Right cardiac atrium (tissue), 5 donors: ENCODE results near the gene TTI1. TPM values are rescaled to one million over a fixed set of nuclear protein-coding genes. Genes with fewer than 3 reads are reported as not detected.

ENCODE experiments used
- ATAC-seq, 2 donors: fragments of 200-7000 bp; cut with Tn5 transposase; one replicate each; pipeline versions ENCODE4 v1.8.0 to v1.9.1; 2020; ENCODE audit warnings: moderate library complexity in 2 of 2, mild to moderate bottlenecking in 1 of 2
- DNase-seq, 3 donors: peaks; one replicate each; pipeline ENCODE4 v3.0.0-alpha.2; 2020
- H3K27ac ChIP-seq: one replicate; pipeline ENCODE4 v1.5.1; 2013; ENCODE audit warnings: mild to moderate bottlenecking, low read length, control low read depth, moderate library complexity
- H3K27me3 ChIP-seq: one replicate; pipeline ENCODE4 v1.6.1; 2013; ENCODE audit not compliant: control insufficient read depth, insufficient read depth
- H3K4me1 ChIP-seq: one replicate; pipeline ENCODE4 v1.6.1; 2013; ENCODE audit warnings: low read length; ENCODE audit not compliant: control insufficient read depth, insufficient read depth
- H3K4me3 ChIP-seq: one replicate; pipeline ENCODE4 v1.5.1; 2013; ENCODE audit warnings: low read length, control low read depth
- H3K9me3 ChIP-seq: one replicate; pipeline ENCODE4 v1.6.1; 2013; ENCODE audit warnings: low read length; ENCODE audit not compliant: control insufficient read depth
- WGBS: extraction: QIAGEN DNeasy Blood & Tissue Kit; methylation state at CpG from one replicate; pipeline ENCODE4 v1.1.7; 2013; 5-methylcytosine and 5-hydroxymethylcytosine counted together
- intact Hi-C, 4 donors: fragments of 100-400 bp; cut with DNase I; formaldehyde crosslinking; loops; one replicate each; pipeline versions ENCODE4 v1.11.0 to v1.14.0; 2022 to 2023
- polyA plus RNA-seq: library from polyadenylated mRNA; stranded (reverse); fragments of 200-250 nt; gene quantifications from one replicate; pipeline ENCODE4 v1.2.3, GENCODE V29; 2013
- total RNA-seq, 4 donors: library from RNA; stranded (reverse); fragmentation: NEBNext Ultra II Directional; extraction: Animal tissue kit (Norgen Biotek cat#: 25700); gene quantifications; one replicate each; pipeline ENCODE4 v1.2.1, GENCODE V29; 2021
- donor health status: healthy with polysubstance abuse.
- donor health status: DM: no; HTN: yes; CAD: no.
- donor health status: DM: no; HTN: no; CAD: no.
- donor health status: DM: no; HTN: yes; CAD: no; lungs with severe emphysema.
- donor health status: DM: yes; HTN: yes; CAD: no.

TTI1 gene
- total and polyA plus RNA-seq, 5 donors: 11.4 to 15.4 (median 13.2) TPM

GRCh38 chr20:38067717-38068365 lies 34.6 kb upstream of the TTI1 start:
- Histone ChIP-seq H3K27me3 (no peaks in the 10 kb centered on the region), H3K4me1 (no peaks in the 10 kb centered on the region), H3K27ac (peak overlapping the region; percentile 60), H3K9me3 (no peaks in the 10 kb centered on the region), H3K4me3 (no peak overlapping the region)
- 81% methylated on average over 15 of the region's 15 CpGs for WGBS
- DNase-seq (no peak), ATAC-seq (peak in 1 of 2 donors; percentile 5)
- intact Hi-C loops: no loop called here

GRCh38 chr20:38066969-38067716 lies 33.9 kb upstream of the TTI1 start:
- Histone ChIP-seq H3K9me3 (no peaks in the 10 kb centered on the region), H3K4me1 (no peaks in the 10 kb centered on the region), H3K4me3 (no peak overlapping the region), H3K27ac (peak overlapping the region; percentile 60), H3K27me3 (no peaks in the 10 kb centered on the region)
- intact Hi-C loops: no loop called here
- no peak for DNase-seq
- 48% methylated on average over 9 of the region's 9 CpGs for WGBS
- ATAC-seq: peak; percentile 72 to 76

DNA sequence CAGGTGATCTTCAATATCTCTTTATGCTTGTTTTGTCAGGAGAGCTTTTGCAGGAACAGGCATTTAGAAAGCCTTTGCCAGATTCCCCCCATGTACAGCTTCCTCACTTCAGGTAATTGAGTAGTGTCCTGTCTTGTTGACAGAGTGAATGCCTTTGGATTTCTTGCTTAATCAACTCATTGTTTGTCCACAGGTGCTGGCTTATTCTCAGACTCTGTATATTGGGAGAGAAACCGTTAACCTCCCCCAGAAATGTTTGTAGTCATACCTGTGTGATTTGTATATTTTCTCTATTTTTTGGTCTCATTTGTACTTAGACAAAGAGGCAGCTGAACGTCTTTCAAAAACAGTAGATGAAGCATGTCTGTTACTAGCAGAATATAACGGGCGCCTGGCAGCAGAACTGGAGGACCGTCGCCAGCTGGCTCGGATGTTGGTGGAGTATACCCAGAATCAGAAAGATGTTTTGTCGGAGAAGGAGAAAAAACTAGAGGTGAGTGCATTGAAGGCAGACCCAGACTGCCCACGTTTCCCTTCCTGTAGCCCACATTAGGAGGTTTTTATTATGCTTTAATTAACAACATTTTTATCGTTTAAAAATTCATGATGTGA lies 32.6 kb upstream of the TTI1 start:
- 52% methylated on average over 10 of the region's 10 CpGs for WGBS
- ATAC-seq (peak in 1 of 2 donors; percentile 30), DNase-seq (peak; percentile 30 to 76 (median 74))
- no peaks in the 10 kb centered on the region for H3K4me1 ChIP-seq
- H3K27ac ChIP-seq: peak overlapping the region; percentile 45
- H3K9me3 ChIP-seq: no peaks in the 10 kb centered on the region
- intact Hi-C loops: no loop called here
- H3K4me3 ChIP-seq: no peak overlapping the region
- no peaks in the 10 kb centered on the region for H3K27me3 ChIP-seq

DNA sequence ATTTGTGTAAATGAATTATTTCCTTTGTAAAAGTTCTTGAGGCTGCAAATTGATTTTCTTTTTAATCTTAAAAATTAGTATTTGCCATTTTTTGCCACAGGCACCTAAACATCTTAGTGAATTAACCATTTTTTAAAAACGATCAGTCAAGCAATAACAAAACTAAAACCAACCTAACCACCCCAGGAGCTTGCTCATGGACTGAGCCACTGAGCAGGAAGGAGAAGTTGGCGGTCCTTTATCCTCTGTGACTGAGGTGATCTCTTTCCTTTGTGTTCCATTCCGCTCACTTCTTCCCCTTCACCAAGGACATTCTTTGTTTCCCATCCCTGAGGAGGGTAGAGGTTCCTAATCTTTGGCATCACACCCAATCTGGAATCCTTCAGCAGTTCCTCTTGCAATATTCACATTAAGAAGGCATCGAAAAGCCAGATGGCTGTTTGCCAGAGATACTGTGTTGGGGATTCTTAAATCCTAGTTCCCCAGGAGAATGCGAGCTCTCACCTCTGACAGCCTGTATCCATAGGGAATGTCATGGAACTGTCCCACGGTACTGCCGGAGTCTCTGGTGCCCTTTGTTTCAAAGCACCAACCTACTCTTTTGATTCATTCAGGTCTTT lies 30.8 kb upstream of the TTI1 start:
- Histone ChIP-seq H3K4me1 (no peaks in the 10 kb centered on the region), H3K27me3 (no peaks in the 10 kb centered on the region), H3K4me3 (no peak overlapping the region), H3K27ac (no peak overlapping the region), H3K9me3 (no peaks in the 10 kb centered on the region)
- ATAC-seq (no peak), DNase-seq (no peak)
- intact Hi-C loops: loop anchor here in 1 of 4 donors (5.0 kb wide), 1 partner anchor 103 kb away; the partner anchor contains the start of gene TGM2
- 71% methylated on average over 7 of the region's 7 CpGs for WGBS

- Histone ChIP-seq H3K4me3 (no peak overlapping the region), H3K27ac (no peak overlapping the region), H3K27me3 (no peaks in the 10 kb centered on the region), H3K9me3 (no peaks in the 10 kb centered on the region), H3K4me1 (no peaks in the 10 kb centered on the region)
- WGBS: 67% methylated on average over 5 of the region's 5 CpGs
- ATAC-seq (no peak), DNase-seq (no peak)
- intact Hi-C loops: loop anchor here in 1 of 4 donors (5.0 kb wide), 1 partner anchor 104 kb away; the partner anchor contains the start of gene TGM2
These were observed 29.6 kb upstream of the TTI1 start for GRCh38 chr20:38062890-38063289.

DNA sequence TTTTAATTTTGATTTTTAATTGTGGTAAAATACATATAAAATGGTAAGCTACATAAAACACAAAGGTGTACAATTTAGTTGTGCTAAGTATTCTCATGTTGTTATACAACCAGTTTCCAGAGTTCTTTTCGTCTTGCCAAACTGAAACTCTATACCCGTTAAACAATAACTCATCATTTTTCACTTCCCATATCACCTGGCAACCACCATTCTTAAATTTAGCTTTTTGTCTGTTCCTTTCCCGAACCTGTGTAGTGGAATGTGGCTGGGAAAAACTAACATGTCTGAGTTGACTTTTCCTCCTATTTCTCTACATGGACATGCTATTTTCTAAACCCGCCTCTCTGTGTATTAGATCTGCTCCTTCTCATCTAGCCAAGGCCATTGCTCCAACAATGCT lies 27.9 kb upstream of the TTI1 start:
- no peak overlapping the region for H3K27ac ChIP-seq
- no peak for ATAC-seq

GRCh38 chr20:38060536-38060935 lies 27.3 kb upstream of the TTI1 start:
- no peak for DNase-seq
- no peaks in the 10 kb centered on the region for H3K4me1 ChIP-seq
- H3K4me3 ChIP-seq: no peak overlapping the region
- no peak for ATAC-seq
- no peak overlapping the region for H3K27ac ChIP-seq
- no peaks in the 10 kb centered on the region for H3K27me3 ChIP-seq
- 66% methylated on average over 5 of the region's 5 CpGs for WGBS
- intact Hi-C loops: loop anchor here in 1 of 4 donors (5.0 kb wide), 1 partner anchor 107 kb away; the partner anchor contains the start of gene TGM2
- H3K9me3 ChIP-seq: no peaks in the 10 kb centered on the region

More for the DNA sequence above, 27.9 kb upstream of the TTI1 start:
- no peaks in the 10 kb centered on the region for H3K9me3 ChIP-seq
- H3K4me1 ChIP-seq: no peaks in the 10 kb centered on the region
- 78% methylated on average over 4 of the region's 4 CpGs for WGBS
- H3K4me3 ChIP-seq: no peak overlapping the region
- no peaks in the 10 kb centered on the region for H3K27me3 ChIP-seq
- intact Hi-C loops: loop anchor here in 1 of 4 donors (5.0 kb wide), 1 partner anchor 106 kb away; the partner anchor contains the start of gene TGM2
- no peak for DNase-seq

- DNase-seq: no peak
- H3K9me3 ChIP-seq: no peaks in the 10 kb centered on the region
- H3K27me3 ChIP-seq: no peaks in the 10 kb centered on the region
- H3K4me3 ChIP-seq: no peak overlapping the region
- H3K27ac ChIP-seq: no peak overlapping the region
- intact Hi-C loops: loop anchor here (5.0 kb wide), 3 partner anchors 102 to 157 kb away; partner anchors contain the start of gene TGM2 (in 2 of the 4)
- ATAC-seq: no peak
- 73% methylated on average over 5 of the region's 5 CpGs for WGBS
- H3K4me1 ChIP-seq: no peaks in the 10 kb centered on the region
These were observed 26.6 kb upstream of the TTI1 start for GRCh38 chr20:38059832-38060231.

DNA sequence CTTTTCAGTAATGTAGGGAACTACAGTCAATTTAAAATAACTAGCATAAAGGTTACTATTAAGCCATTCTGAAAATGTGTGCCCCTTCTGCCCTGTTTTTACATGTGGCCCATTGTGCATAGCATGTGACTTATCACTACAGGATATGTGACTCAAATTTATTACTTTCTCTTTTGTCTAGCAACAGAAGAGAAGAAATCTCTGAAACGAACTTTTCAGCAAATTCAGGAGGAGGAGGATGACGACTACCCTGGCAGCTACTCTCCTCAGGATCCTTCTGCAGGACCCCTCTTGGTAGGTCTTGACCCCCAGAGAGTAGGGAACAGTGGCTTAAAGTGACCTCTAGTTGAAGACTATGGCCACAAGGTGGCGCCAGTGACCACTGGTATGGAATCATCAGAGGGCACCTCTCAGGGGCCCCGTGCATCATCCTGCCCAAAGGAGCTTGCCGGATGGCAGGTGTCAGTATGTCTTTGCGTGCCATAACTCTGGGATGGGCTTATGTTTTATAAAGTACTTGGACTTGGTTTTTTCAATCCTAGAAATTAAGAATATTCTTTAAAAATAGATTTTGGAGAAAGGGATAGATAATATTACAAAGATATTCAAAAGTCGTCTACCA lies 24.2 kb upstream of the TTI1 start:
- intact Hi-C loops: loop anchor here (2.0 to 5.0 kb wide), 4 partner anchors 105 to 163 kb away; partner anchors contain the start of gene TGM2 (in 1 of the 4)
- DNase-seq (peak; percentile 89 to 96 (median 92)), ATAC-seq (peak; percentile 87 to 90)
- no peaks in the 10 kb centered on the region for H3K4me1 ChIP-seq
- H3K27me3 ChIP-seq: no peaks in the 10 kb centered on the region
- no peak overlapping the region for H3K4me3 ChIP-seq
- H3K9me3 ChIP-seq: no peaks in the 10 kb centered on the region
- WGBS: 13% methylated on average over 7 of the region's 7 CpGs
- no peak overlapping the region for H3K27ac ChIP-seq

DNA sequence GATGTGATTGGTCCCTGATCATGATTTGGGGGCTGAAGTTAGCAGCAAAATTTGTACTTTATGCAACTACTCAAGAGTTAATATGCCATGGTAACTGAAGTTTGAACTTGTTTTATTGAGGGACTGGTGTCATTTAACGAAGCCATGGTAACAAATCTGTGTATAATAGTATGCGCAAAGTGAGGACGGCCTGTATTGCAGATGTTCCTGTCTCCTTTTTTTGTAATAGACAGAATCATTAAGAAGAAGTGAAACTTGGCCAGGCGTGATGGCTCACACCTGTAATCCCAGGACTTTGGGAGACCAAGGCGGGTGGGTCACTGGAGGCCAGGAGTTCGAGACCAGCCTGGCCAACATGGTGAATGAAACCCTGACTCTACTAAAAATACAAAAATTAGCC lies 22.6 kb upstream of the TTI1 start:
- DNase-seq: no peak
- H3K4me3 ChIP-seq: no peak overlapping the region
- H3K27me3 ChIP-seq: no peaks in the 10 kb centered on the region
- intact Hi-C loops: loop anchor here (2.0 to 5.0 kb wide), 5 partner anchors 106 to 167 kb away; partner anchors contain the start of gene TGM2 (in 1 of the 4)
- 90% methylated on average over 6 of the region's 6 CpGs for WGBS
- H3K27ac ChIP-seq: no peak overlapping the region
- no peaks in the 10 kb centered on the region for H3K4me1 ChIP-seq
- H3K9me3 ChIP-seq: no peaks in the 10 kb centered on the region
- no peak for ATAC-seq
